ENCODE results near the gene ARID4B. TPM values are rescaled to one million over a fixed set of nuclear protein-coding genes. Genes with fewer than 3 reads are reported as not detected.
"Not testable (repeated sequence)": the region's sequence is repeated elsewhere in the genome, so short reads cannot be mapped to it uniquely, and the experiment has no call there.

Gene ARID4B
- polyA plus RNA-seq, 5 donors, result 30.8 to 56.4 (median 53.5) TPM

GRCh38 chr1:235270625-235271024 is 57.4 kb downstream of the ARID4B start:
- no peak for DNase-seq

GRCh38 chr1:235269990-235270389 is 58.0 kb downstream of the ARID4B start:
- not testable (repeated sequence) for DNase-seq

- DNase-seq, result no peak
Measured at GRCh38 chr1:235268379-235269125, 59.4 kb downstream of the ARID4B start.

GRCh38 chr1:235266967-235267366 is 61.0 kb downstream of the ARID4B start:
- DNase-seq, result no peak

- DNase-seq, result peak; percentile 17 to 27
Measured at GRCh38 chr1:235266325-235266724, 61.7 kb downstream of the ARID4B start.

GRCh38 chr1:235265900-235266299 is 62.1 kb downstream of the ARID4B start:
- DNase-seq, result no peak

GRCh38 chr1:235264327-235264726 is 63.7 kb downstream of the ARID4B start:
- no peak for DNase-seq

GRCh38 chr1:235262539-235262938 is 65.4 kb downstream of the ARID4B start:
- no peak for DNase-seq

- no peak for DNase-seq
Measured at GRCh38 chr1:235261243-235261642, 66.7 kb downstream of the ARID4B start.

- no peak for DNase-seq
Measured at GRCh38 chr1:235259133-235259778, 68.7 kb downstream of the ARID4B start.

- DNase-seq, result not testable (repeated sequence)
Measured at GRCh38 chr1:235258068-235258467, 69.9 kb downstream of the ARID4B start.

- no peak for DNase-seq
Measured at GRCh38 chr1:235254721-235255120, 73.3 kb downstream of the ARID4B start.

GRCh38 chr1:235253219-235253962 is 74.6 kb downstream of the ARID4B start:
- peak; percentile 38 to 60 for DNase-seq

- DNase-seq, result no peak
Measured at GRCh38 chr1:235250430-235250829, 77.5 kb downstream of the ARID4B start.

GRCh38 chr1:235246022-235246948 is 81.7 kb downstream of the ARID4B start:
- no peak for DNase-seq

GRCh38 chr1:235244974-235245592 is 82.9 kb downstream of the ARID4B start:
- DNase-seq, result no peak

GRCh38 chr1:235240960-235241359 is 87.0 kb downstream of the ARID4B start:
- DNase-seq, result no peak

- DNase-seq, result no peak
Measured at GRCh38 chr1:235239851-235240250, 88.1 kb downstream of the ARID4B start.

- no peak for DNase-seq
Measured at GRCh38 chr1:235238558-235238957, 89.4 kb downstream of the ARID4B start.

GRCh38 chr1:235236128-235236527 is 91.9 kb downstream of the ARID4B start:
- DNase-seq, result no peak

GRCh38 chr1:235229868-235230267 is 98.1 kb downstream of the ARID4B start:
- DNase-seq, result no peak
